K562 (cell line): Measurements from ENCODE around the gene AARSD1. TPM values are rescaled to one million over a fixed set of nuclear protein-coding genes. Genes with fewer than 3 reads are reported as not detected.

Experiments used
- ATF1 ChIP-seq, 2 experiments: fragments of 450-650 bp in 1 of 2; IDR thresholded peaks; 2 replicates each; pipeline ENCODE4 v1.6.1; 2016; ENCODE audit warnings: missing compliant biosample characterization in 1 of 2, missing genetic modification characterization in 1 of 2
- ATF7 ChIP-seq: fragments of 450-650 bp; IDR thresholded peaks from 2 replicates; pipeline ENCODE4 v1.7.1; 2014; ENCODE audit warnings: mild to moderate bottlenecking, moderate library complexity
- CREB3 ChIP-seq: fragments of 450-650 bp; conservative IDR thresholded peaks from 2 replicates; pipeline ENCODE4 v1.6.1; 2016; ENCODE audit warnings: missing genetic modification characterization, low read depth, mild to moderate bottlenecking, missing compliant biosample characterization, moderate library complexity
- DPF2 ChIP-seq: fragments of 450-650 bp; IDR thresholded peaks from 2 replicates; pipeline ENCODE4 v1.6.1; 2016
- ESRRA ChIP-seq: fragments of 450-650 bp; IDR thresholded peaks from 2 replicates; pipeline ENCODE4 v1.6.1; 2014; ENCODE audit warnings: low read depth, mild to moderate bottlenecking, moderate library complexity, borderline replicate concordance
- FOSL1 ChIP-seq: fragments of 200-800 bp; sonication (Bioruptor generic); conservative IDR thresholded peaks from 2 replicates; pipeline ENCODE4 v1.6.1; 2016; ENCODE audit warnings: missing genetic modification characterization, missing compliant biosample characterization
- GABPA ChIP-seq: fragments of 200-800 bp; sonication (Bioruptor generic); conservative IDR thresholded peaks from 2 replicates; pipeline ENCODE4 v1.6.1; 2016; ENCODE audit warnings: low read depth, missing genetic modification characterization, missing compliant biosample characterization
- GATA2 ChIP-seq: sonication (generic); formaldehyde crosslinking; IDR thresholded peaks from 2 replicates; pipeline ENCODE4 v1.4.0; 2020; ENCODE audit warnings: mild to moderate bottlenecking, missing genetic modification reagents
- GATAD2A ChIP-seq: fragments of 450-650 bp; IDR thresholded peaks from 2 replicates; pipeline ENCODE4 v1.6.1; 2017
- KDM5B ChIP-seq: fragments of 200-600 bp; sonication (generic); IDR thresholded peaks from 2 replicates; pipeline ENCODE4 v1.6.1; 2012; ENCODE audit warnings: low read depth, mild to moderate bottlenecking, moderate library complexity, low read length, control low read depth, inconsistent platforms; ENCODE audit not compliant: insufficient replicate concordance
- MYBL2 ChIP-seq, 2 experiments: fragments of 450-650 bp in 1 of 2; sonication (generic) in 1 of 2; formaldehyde crosslinking in 1 of 2; IDR thresholded peaks; 2 replicates each; pipeline versions ENCODE4 v1.6.1 to v1.8.1; 2017 to 2022; ENCODE audit warnings: borderline replicate concordance in 1 of 2, inconsistent platforms in 1 of 2, low read depth in 1 of 2, mild to moderate bottlenecking in 1 of 2, missing genetic modification reagents in 1 of 2, moderate library complexity in 1 of 2
- POLR2A ChIP-seq: fragments of 450-650 bp; conservative IDR thresholded peaks from 2 replicates; pipeline ENCODE4 v1.6.1; 2016
- PTTG1 ChIP-seq: fragments of 450-650 bp; IDR thresholded peaks from 2 replicates; pipeline ENCODE4 v1.6.1; 2016; ENCODE audit warnings: low read depth, mild to moderate bottlenecking, missing genetic modification characterization, missing compliant biosample characterization
- RBM15 ChIP-seq: fragments of 200-400 bp; formaldehyde crosslinking; IDR thresholded peaks from 2 replicates; pipeline ENCODE4 v1.6.1; 2018; ENCODE audit warnings: mild to moderate bottlenecking, low read length, moderate library complexity; ENCODE audit not compliant: insufficient read depth
- RHOXF2B ChIP-seq: fragments of 250-450 bp; sonication (Bioruptor Pico); conservative IDR thresholded peaks from 2 replicates; pipeline ENCODE4 v1.5.1; 2021
- SMAD2 ChIP-seq: fragments of 150-350 bp; IDR thresholded peaks from 2 replicates; pipeline ENCODE4 v1.6.1; 2014; ENCODE audit warnings: low read depth, mild to moderate bottlenecking, low read length
- SMARCC2 ChIP-seq: fragments of 450-650 bp; IDR thresholded peaks from 2 replicates; pipeline ENCODE4 v1.6.1; 2017; ENCODE audit warnings: antibody characterized with exemption, moderate library complexity, mild to moderate bottlenecking, low read depth
- SUPT5H ChIP-seq: fragments of 450-650 bp; IDR thresholded peaks from 2 replicates; pipeline ENCODE4 v1.6.1; 2016
- TEAD2 ChIP-seq: fragments of 450-650 bp; IDR thresholded peaks from 2 replicates; pipeline ENCODE4 v1.6.1; 2016; ENCODE audit warnings: missing genetic modification characterization, control low read depth, missing compliant biosample characterization
- THRAP3 ChIP-seq: fragments of 450-650 bp; IDR thresholded peaks from 2 replicates; pipeline ENCODE4 v1.6.1; 2016; ENCODE audit warnings: mild to moderate bottlenecking, inconsistent platforms, borderline replicate concordance
- TOE1 ChIP-seq, 2 experiments: fragments of 450-650 bp in 1 of 2; sonication (generic) in 1 of 2; formaldehyde crosslinking in 1 of 2; IDR thresholded peaks; 2 replicates each; pipeline versions ENCODE4 v1.7.1 to v1.8.0; 2016 to 2022; ENCODE audit warnings: borderline replicate concordance in 2 of 2, mild to moderate bottlenecking in 2 of 2, antibody characterized with exemption in 1 of 2, inconsistent platforms in 1 of 2, low read depth in 1 of 2, missing genetic modification reagents in 1 of 2, moderate library complexity in 1 of 2
- ZBTB11 ChIP-seq, 3 experiments: fragments of 200-800 bp in 1 of 3; fragments of 250-450 bp in 1 of 3; fragments of 450-650 bp in 1 of 3; sonication (Bioruptor Pico) in 1 of 3; sonication (Bioruptor generic) in 1 of 3; formaldehyde crosslinking in 1 of 3; IDR thresholded peaks; 2 replicates each; pipeline versions ENCODE4 v1.6.1 to v1.8.0; 2016 to 2022; ENCODE audit warnings: mild to moderate bottlenecking in 2 of 3, missing genetic modification characterization in 2 of 3, missing compliant biosample characterization in 1 of 3, moderate library complexity in 1 of 3
- ZNF24 ChIP-seq: fragments of 450-650 bp; IDR thresholded peaks from 2 replicates; pipeline ENCODE4 v1.6.1; 2016
- ZNF584 ChIP-seq: fragments of 200-800 bp; sonication (Bioruptor generic); IDR thresholded peaks from 2 replicates; pipeline ENCODE4 v1.6.1; 2016; ENCODE audit warnings: low read depth, mild to moderate bottlenecking, missing genetic modification characterization, missing compliant biosample characterization
- ZNF699 ChIP-seq: fragments of 250-450 bp; sonication (Bioruptor Pico); IDR thresholded peaks from 2 replicates; pipeline ENCODE4 v1.8.0; 2021; ENCODE audit warnings: mild to moderate bottlenecking, moderate library complexity; ENCODE audit not compliant: insufficient replicate concordance
- polyA plus RNA-seq, 8 experiments: library from polyadenylated mRNA; depleted of rRNA in 4 of 8; stranded (reverse) in 5 of 8; unstranded in 3 of 8; fragments of >200 nt; fragmentation: Nextera tagmentation in 2 of 8; fragmentation: Illumina TruSeq in 1 of 8; extraction: Ambion mirVana in 2 of 8; extraction: Trizol in 1 of 8; gene quantifications; 2 replicates each; pipeline versions ENCODE4 v1.2.1 to v1.2.3, GENCODE V29; 2011 to 2014; ENCODE audit warnings: inconsistent platforms in 1 of 8, missing spikeins in 1 of 8
- total RNA-seq, 7 experiments: library from RNA; depleted of rRNA in 6 of 7; stranded (reverse); fragments of >200 nt in 6 of 7; fragmentation: Illumina TruSeq in 2 of 7; extraction: Trizol in 2 of 7; gene quantifications; 2 replicates each; pipeline versions ENCODE4 v1.2.1 to v1.2.3, GENCODE V29; 2011 to 2021; ENCODE audit warnings: low replicate concordance in 1 of 7

The AARSD1 gene
- total and polyA plus RNA-seq, 9 of the 15 experiments (the other 6 are each of a cell fraction or from before 2014, with no cell fraction given), result 51.7 to 98.5 (median 68.6) TPM

- TF ChIP-seq ZNF24, result no peak
- no peak for TF ChIP-seq MYBL2 (IDR thresholded peaks at IDR 0.05; ENCODE audit: low read depth)
- TF ChIP-seq MYBL2 (CRISPR knock-in tag; IDR thresholded peaks at IDR 0.05; ENCODE audit: borderline replicate concordance), result no peak
- no peak for TF ChIP-seq ZNF699 (CRISPR knock-in tag)
- TF ChIP-seq FOSL1 (tag), result no peak
- TF ChIP-seq ESRRA, result no peak
- TF ChIP-seq DPF2, result no peak; the same call in none of the 2 replicates
- no peak for TF ChIP-seq GATA2 (CRISPR knock-in tag)
- no peak for TF ChIP-seq SMARCC2
- no peak for TF ChIP-seq RBM15
- TF ChIP-seq ZBTB11 (CRISPR knock-in tag; IDR thresholded peaks at IDR 0.05), result no peak
- TF ChIP-seq SMAD2, result no peak
- TF ChIP-seq ATF1 (CRISPR knock-in tag; IDR thresholded peaks at IDR 0.05), result no peak; the same call in 1 of the 2 replicates
- no peak; the same call in 1 of the 2 replicates for TF ChIP-seq ATF1 (tag; IDR thresholded peaks at IDR 0.05)
- no peak for TF ChIP-seq KDM5B
- no peak; the same call in 1 of the 2 replicates for TF ChIP-seq ZNF584 (CRISPR knock-in tag)
- TF ChIP-seq SUPT5H, result no peak; the same call in 1 of the 2 replicates
- TF ChIP-seq GABPA (tag), result peak; percentile 80
- no peak; the same call in 1 of the 2 replicates for TF ChIP-seq ATF7
- no peak for TF ChIP-seq CREB3 (tag)
- TF ChIP-seq THRAP3, result no peak
- no peak for TF ChIP-seq GATAD2A
- no peak for TF ChIP-seq TEAD2
- TF ChIP-seq POLR2A, result no peak; the same call in 1 of the 2 replicates
- no peak for TF ChIP-seq RHOXF2B (CRISPR knock-in tag)
- no peak for TF ChIP-seq PTTG1 (tag)
- no peak for TF ChIP-seq TOE1 (IDR thresholded peaks at IDR 0.05; ENCODE audit: borderline replicate concordance)
- no peak for TF ChIP-seq TOE1 (CRISPR knock-in tag; IDR thresholded peaks at IDR 0.05; ENCODE audit: borderline replicate concordance, low read depth)
Measured at GRCh38 chr17:42980274-42980765, 16.1 kb upstream of the AARSD1 start, which contains the start of gene RUNDC1 (continued).
